Stimulated activated CD4-positive, alpha-beta T cell treated with anti-CD3 and anti-CD28 coated beads, TNF-alpha, amount 100 ng/mL, for 4 hours (primary cell): ENCODE results near the gene SLC35F6.

Experiments used
- DNase-seq, 3 experiments: peaks; one replicate each; pipeline ENCODE4 v3.0.0-alpha.2; 2020; ENCODE audit warnings: low read depth in 3 of 3

Gene SLC35F6

GRCh38 chr2:26820932-26821331, 56.8 kb downstream of the SLC35F6 start:
- no peak for DNase-seq

GRCh38 chr2:26822877-26823276, 58.8 kb downstream of the SLC35F6 start:
- DNase-seq, result no peak
